Breast epithelium (tissue), 3 donors: Measurements from ENCODE around the gene CPNE7.

ENCODE experiments used
- POLR2A ChIP-seq: fragments of 450-650 bp; IDR thresholded peaks from one replicate; pipeline ENCODE4 v1.6.1; 2016; ENCODE audit warnings: antibody characterized with exemption, mild to moderate bottlenecking, moderate library complexity
- TF ChIP-seq, protein P1 (sequence below), 3 donors: fragments of 450-650 bp; IDR thresholded peaks; one replicate each; pipeline ENCODE4 v1.5.1; 2016 to 2017; ENCODE audit warnings: antibody characterized with exemption in 3 of 3, mild to moderate bottlenecking in 3 of 3, moderate library complexity in 3 of 3

- no peak for TF ChIP-seq POLR2A
- TF ChIP-seq, protein P1, sequence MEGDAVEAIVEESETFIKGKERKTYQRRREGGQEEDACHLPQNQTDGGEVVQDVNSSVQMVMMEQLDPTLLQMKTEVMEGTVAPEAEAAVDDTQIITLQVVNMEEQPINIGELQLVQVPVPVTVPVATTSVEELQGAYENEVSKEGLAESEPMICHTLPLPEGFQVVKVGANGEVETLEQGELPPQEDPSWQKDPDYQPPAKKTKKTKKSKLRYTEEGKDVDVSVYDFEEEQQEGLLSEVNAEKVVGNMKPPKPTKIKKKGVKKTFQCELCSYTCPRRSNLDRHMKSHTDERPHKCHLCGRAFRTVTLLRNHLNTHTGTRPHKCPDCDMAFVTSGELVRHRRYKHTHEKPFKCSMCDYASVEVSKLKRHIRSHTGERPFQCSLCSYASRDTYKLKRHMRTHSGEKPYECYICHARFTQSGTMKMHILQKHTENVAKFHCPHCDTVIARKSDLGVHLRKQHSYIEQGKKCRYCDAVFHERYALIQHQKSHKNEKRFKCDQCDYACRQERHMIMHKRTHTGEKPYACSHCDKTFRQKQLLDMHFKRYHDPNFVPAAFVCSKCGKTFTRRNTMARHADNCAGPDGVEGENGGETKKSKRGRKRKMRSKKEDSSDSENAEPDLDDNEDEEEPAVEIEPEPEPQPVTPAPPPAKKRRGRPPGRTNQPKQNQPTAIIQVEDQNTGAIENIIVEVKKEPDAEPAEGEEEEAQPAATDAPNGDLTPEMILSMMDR (IDR thresholded peaks at IDR 0.05): no peak
These were observed 44.3 kb downstream of the CPNE7 start for GRCh38 chr16:89619840-89620239.
